AG09309 (cell line): ENCODE data around the gene B3GAT1.

ENCODE experiments used
- DNase-seq: peaks from one replicate; pipeline ENCODE4 v3.0.0-alpha.2; 2010; ENCODE audit warnings: low read depth
- H3K4me3 ChIP-seq: 2 replicates; pipeline ENCODE4 v1.5.1; 2011; ENCODE audit warnings: mild to moderate bottlenecking, low read depth, low read length, moderate library complexity; ENCODE audit not compliant: control insufficient read depth
- TF ChIP-seq, protein P1 (sequence below): IDR thresholded peaks from 2 replicates; pipeline ENCODE4 v1.5.1; 2011; ENCODE audit warnings: mild to moderate bottlenecking, low read depth, low read length, inconsistent platforms; ENCODE audit not compliant: insufficient read depth, control insufficient read depth; ENCODE audit errors: missing control alignments

Gene B3GAT1

DNA sequence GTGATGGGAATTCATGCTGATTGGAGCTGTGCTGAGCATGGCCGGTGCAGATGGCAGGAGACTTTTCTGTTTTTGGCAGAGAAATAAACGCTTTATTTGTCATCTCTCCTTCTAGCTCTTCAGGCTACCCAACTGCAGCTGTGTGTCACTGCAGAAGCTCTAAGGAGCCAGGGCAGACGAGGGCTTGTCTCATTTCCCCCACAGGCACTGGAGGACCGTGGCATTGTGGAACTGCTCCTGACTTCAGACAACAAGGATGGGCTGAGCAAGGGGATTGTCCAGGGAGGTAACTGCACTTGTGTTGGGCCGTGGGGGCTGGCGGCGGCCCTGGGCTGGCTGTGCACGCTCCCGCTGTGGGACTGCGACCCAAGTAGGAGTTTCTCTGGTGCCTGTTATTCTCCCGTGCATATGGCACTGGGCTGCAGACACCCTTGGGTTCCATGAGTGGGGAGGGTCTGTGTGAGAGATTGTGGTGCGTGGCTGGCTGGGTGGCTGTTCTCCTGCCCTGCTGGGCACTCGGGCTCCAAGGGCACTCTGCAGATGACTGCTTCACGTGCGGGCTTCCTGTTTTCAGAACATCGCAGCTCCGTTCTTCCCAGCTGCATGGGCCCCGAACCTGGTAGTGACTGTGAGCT, 53.1 kb downstream of the B3GAT1 start:
- TF ChIP-seq, protein P1, sequence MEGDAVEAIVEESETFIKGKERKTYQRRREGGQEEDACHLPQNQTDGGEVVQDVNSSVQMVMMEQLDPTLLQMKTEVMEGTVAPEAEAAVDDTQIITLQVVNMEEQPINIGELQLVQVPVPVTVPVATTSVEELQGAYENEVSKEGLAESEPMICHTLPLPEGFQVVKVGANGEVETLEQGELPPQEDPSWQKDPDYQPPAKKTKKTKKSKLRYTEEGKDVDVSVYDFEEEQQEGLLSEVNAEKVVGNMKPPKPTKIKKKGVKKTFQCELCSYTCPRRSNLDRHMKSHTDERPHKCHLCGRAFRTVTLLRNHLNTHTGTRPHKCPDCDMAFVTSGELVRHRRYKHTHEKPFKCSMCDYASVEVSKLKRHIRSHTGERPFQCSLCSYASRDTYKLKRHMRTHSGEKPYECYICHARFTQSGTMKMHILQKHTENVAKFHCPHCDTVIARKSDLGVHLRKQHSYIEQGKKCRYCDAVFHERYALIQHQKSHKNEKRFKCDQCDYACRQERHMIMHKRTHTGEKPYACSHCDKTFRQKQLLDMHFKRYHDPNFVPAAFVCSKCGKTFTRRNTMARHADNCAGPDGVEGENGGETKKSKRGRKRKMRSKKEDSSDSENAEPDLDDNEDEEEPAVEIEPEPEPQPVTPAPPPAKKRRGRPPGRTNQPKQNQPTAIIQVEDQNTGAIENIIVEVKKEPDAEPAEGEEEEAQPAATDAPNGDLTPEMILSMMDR: no peak
- H3K4me3 ChIP-seq: no peak overlapping the region
- DNase-seq: no peak

DNA sequence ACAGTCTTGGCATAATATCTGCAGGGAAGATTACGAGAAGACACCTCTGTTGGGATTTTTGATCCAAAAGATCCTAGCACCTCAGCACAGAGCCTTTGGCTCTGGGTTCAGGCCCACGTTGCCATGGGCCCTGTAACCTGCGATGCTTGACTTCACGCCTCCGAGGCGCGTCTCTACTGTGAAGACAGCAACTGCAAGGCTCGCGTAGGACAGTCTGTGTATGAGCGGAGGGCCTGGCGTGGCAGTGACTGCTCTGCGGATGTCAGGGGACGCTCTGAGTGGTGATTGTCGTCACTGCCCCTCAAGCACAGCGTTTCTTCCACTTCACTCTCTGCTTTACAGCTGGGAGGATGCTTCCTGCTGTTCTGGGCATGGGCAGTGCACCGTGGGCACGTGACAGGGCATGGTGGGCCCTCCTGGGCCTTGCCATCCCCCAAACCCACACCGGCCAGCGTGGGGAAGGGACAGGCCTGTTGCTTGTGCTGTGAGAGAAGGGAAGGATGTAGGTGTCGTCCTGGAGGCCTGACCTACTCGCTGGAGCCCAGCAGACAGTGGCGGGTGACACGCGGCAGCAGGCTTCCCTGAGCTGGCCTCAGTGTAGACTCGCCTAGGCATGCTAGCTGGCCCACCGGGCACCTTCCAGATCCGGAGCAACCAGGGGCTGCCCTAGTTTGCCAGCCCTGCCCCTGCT, 53.7 kb downstream of the B3GAT1 start:
- TF ChIP-seq, protein P1: no peak
- DNase-seq: no peak
- H3K4me3 ChIP-seq: no peak overlapping the region

DNA sequence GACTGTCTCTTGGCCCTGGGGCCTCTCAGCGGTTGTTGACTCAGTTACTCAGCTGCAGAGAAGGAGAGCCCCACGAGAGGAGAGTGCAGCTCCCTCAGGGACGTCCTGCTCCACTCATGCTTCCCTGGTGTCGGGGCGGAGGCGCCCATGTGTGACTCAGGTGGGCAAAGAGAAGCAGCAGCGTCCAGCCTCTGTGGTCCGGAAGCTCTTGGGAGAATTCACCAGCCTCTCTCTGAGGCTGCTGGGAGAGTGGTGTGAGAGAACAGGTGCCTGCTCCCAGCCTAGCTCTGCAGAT, 54.5 kb downstream of the B3GAT1 start:
- no peak overlapping the region for H3K4me3 ChIP-seq
- DNase-seq: no peak
- TF ChIP-seq, protein P1: no peak

DNA sequence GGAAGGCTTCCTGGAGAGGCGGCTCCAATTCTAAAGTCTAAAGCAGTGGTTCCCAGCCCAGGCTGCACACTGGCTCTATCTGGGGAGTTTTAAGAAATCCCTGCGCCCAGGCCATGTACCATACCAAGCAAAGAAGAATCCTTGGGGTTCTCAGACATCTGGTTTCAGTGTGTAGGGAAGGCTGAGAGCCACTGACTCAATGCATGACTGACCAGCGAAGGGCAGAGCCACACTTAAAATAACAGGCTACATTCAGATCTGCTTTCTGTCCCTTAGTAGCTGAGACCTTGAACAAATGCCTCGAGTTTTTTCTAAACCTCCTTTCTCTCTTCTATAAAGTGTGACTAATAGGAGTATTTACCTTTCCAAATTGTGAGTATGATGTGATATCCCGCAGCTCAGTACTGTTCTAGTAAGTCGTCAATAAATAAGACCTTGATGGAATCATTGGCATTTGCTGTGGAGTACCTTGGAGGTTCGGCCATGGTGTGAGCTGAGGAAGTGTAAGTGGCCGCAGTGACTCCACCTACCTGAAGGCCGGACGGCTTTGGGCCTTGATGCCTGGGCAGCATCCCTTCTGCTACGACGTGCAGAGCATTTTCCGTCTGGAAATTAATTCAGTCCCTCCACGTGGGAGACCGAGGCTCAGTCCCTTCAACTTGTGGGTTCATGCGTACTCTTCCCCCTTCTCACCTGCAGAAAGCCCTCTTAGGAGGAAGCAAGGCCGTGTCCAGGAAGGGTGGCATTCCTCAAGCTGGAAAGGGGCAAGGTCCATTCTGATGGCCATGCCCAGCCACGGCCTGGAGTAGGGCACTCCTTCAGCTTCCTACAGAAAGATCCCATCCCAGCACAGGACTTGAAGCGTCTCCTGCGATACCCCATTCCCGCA, 55.1 kb downstream of the B3GAT1 start:
- TF ChIP-seq, protein P1: no peak
- no peak overlapping the region for H3K4me3 ChIP-seq
- DNase-seq: no peak

DNA sequence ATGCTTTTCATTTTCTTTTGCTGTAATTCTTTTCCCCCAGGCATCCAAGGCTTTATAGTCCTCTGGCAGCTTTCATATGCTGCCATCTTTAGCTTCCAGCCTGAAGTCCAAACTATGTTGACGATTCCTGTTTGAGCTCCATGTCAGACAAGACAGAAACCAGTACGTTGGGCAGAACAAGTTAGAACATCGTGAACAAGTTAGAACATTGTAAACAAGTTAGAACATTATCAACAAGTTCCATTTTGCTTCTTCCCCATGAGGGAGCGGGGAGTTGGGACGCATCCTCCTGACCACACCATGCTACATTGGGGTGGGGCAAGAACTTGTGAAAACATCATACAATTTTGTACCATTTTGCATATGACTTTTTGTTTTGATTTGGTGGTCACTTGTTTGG, 56.4 kb downstream of the B3GAT1 start:
- TF ChIP-seq, protein P1: no peak
- DNase-seq: no peak
- H3K4me3 ChIP-seq: no peak overlapping the region

DNA sequence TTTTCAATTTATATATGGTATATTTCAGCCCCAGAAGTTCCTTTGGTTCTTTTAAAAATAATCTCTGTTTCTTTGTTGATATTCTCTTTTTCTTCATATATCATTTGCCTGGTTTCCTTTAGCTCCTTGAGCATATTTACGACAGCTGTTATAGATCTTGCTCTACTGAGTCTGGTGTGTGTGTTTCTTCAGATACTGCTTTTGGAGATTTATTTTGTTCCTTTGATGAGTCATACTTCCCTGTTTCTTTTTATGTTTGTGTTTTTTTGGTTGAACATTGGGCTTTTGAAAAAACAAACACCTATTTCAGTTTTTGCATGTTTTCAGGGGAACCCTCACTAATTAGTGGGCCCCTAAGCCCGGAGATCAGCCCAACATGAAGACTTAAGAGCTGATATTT, 56.9 kb downstream of the B3GAT1 start:
- H3K4me3 ChIP-seq: no peak overlapping the region
- no peak for DNase-seq
- TF ChIP-seq, protein P1: no peak
